Measurements from ENCODE around the gene TENT4A.

GRCh38 chr5:6767481-6768063 lies 54.3 kb downstream of the TENT4A start:
- TF ChIP-seq CTCF (IDR thresholded peaks at IDR 0.05; ENCODE audit: poor library complexity) = no peak
- TF ChIP-seq EZH2 (IDR thresholded peaks at IDR 0.05; ENCODE audit: borderline replicate concordance) = no peak
- TF ChIP-seq EZH2phosphoT487 (IDR thresholded peaks at IDR 0.05; ENCODE audit: low read depth, severe bottlenecking, unreplicated experiment) = no peak

Data from hepatocyte (in vitro differentiated cells).